Loucy (cell line): ENCODE data around the gene GUF1.

Experiments used
- H2AFZ ChIP-seq: fragments of 200-600 bp; sonication (generic); 2 replicates; pipeline ENCODE4 v1.6.0; 2016; ENCODE audit warnings: antibody characterized with exemption, mild to moderate bottlenecking, low read length, moderate library complexity
- H3F3A ChIP-seq: fragments of 200-600 bp; 2 replicates; pipeline ENCODE4 v1.6.0; 2016; ENCODE audit warnings: antibody characterized with exemption, low read depth, mild to moderate bottlenecking
- H3K27me3 ChIP-seq: fragments of 200-600 bp; sonication (generic); 2 replicates; pipeline ENCODE4 v1.6.1; 2014; ENCODE audit warnings: low read length, mild to moderate bottlenecking; ENCODE audit not compliant: insufficient read depth, poor library complexity, severe bottlenecking
- H3K36me3 ChIP-seq: fragments of 200-600 bp; sonication (generic); 2 replicates; pipeline ENCODE4 v1.6.1; 2016; ENCODE audit warnings: low read length; ENCODE audit not compliant: insufficient read depth
- H3K4me1 ChIP-seq: fragments of 200-600 bp; sonication (generic); 2 replicates; pipeline ENCODE4 v1.5.1; 2014; ENCODE audit warnings: low read length, mild to moderate bottlenecking; ENCODE audit not compliant: insufficient read depth, poor library complexity, severe bottlenecking
- H3K4me2 ChIP-seq: fragments of 200-600 bp; sonication (generic); 2 replicates; pipeline ENCODE4 v1.6.0; 2014; ENCODE audit warnings: antibody characterized with exemption, low read length, low read depth, mild to moderate bottlenecking; ENCODE audit not compliant: poor library complexity, severe bottlenecking
- H3K4me3 ChIP-seq: fragments of 200-600 bp; sonication (generic); 2 replicates; pipeline ENCODE4 v1.5.1; 2014; ENCODE audit warnings: low read length, mild to moderate bottlenecking, mixed read lengths; ENCODE audit not compliant: poor library complexity, severe bottlenecking
- H3K79me2 ChIP-seq: fragments of 200-600 bp; sonication (generic); 2 replicates; pipeline ENCODE4 v1.6.1; 2014; ENCODE audit warnings: low read length; ENCODE audit not compliant: insufficient read depth
- H3K9ac ChIP-seq: fragments of 200-600 bp; sonication (generic); 2 replicates; pipeline ENCODE4 v1.6.0; 2014; ENCODE audit warnings: mild to moderate bottlenecking, low read depth, low read length, moderate library complexity; ENCODE audit not compliant: poor library complexity, severe bottlenecking
- H3K9me2 ChIP-seq: fragments of 200-600 bp; sonication (generic); replicated peaks from 2 replicates; pipeline ENCODE4 v1.6.1; 2016; ENCODE audit warnings: low read depth, low read length, mixed read lengths
- H3K9me3 ChIP-seq: fragments of 200-600 bp; sonication (generic); 2 replicates; pipeline ENCODE4 v1.6.1; 2014; ENCODE audit warnings: mild to moderate bottlenecking, antibody characterized with exemption, low read length, low read depth; ENCODE audit not compliant: insufficient read depth
- H4K20me1 ChIP-seq: fragments of 200-600 bp; sonication (generic); 2 replicates; pipeline ENCODE4 v1.6.0; 2014; ENCODE audit warnings: antibody characterized with exemption, low read length, mild to moderate bottlenecking; ENCODE audit not compliant: insufficient read depth, poor library complexity, severe bottlenecking
- EZH2phosphoT487 ChIP-seq: fragments of 200-600 bp; IDR thresholded peaks from 2 replicates; pipeline ENCODE4 v1.6.1; 2018; ENCODE audit warnings: antibody characterized with exemption, mild to moderate bottlenecking, moderate library complexity, borderline replicate concordance
- TF ChIP-seq, protein P1 (sequence below): fragments of 200-600 bp; sonication (generic); conservative IDR thresholded peaks from 2 replicates; pipeline ENCODE4 v1.5.1; 2014; ENCODE audit warnings: mild to moderate bottlenecking, antibody characterized with exemption, low read length

Gene GUF1

DNA sequence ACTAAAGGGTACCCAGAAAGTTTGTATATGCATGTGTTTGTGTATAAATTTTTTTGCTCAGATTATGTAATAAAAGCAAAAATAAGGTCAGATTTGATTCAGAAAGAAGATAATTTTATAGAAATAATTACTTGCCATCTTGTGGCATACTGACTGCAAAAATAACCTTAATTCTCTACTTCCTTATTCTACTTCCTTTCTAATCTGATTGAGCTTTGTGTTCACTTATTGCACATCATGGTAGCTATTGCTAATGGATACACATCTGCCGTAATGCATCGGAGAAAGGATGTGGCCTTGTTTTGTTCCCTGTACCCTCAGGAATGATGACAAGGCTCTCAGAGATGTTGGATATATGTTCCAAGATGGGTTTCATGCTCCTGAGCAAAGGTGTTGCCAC lies 58.7 kb downstream of the GUF1 start:
- H3K36me3 ChIP-seq: no peaks in the 10 kb centered on the region
- no peaks in the 10 kb centered on the region for H3F3A ChIP-seq
- no peak for TF ChIP-seq EZH2phosphoT487
- TF ChIP-seq, protein P1, sequence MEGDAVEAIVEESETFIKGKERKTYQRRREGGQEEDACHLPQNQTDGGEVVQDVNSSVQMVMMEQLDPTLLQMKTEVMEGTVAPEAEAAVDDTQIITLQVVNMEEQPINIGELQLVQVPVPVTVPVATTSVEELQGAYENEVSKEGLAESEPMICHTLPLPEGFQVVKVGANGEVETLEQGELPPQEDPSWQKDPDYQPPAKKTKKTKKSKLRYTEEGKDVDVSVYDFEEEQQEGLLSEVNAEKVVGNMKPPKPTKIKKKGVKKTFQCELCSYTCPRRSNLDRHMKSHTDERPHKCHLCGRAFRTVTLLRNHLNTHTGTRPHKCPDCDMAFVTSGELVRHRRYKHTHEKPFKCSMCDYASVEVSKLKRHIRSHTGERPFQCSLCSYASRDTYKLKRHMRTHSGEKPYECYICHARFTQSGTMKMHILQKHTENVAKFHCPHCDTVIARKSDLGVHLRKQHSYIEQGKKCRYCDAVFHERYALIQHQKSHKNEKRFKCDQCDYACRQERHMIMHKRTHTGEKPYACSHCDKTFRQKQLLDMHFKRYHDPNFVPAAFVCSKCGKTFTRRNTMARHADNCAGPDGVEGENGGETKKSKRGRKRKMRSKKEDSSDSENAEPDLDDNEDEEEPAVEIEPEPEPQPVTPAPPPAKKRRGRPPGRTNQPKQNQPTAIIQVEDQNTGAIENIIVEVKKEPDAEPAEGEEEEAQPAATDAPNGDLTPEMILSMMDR: no peak
- peaks cover 41% of the 10 kb centered on the region for H3K27me3 ChIP-seq
- no peaks in the 10 kb centered on the region for H3K9me3 ChIP-seq
- no peak overlapping the region for H2AFZ ChIP-seq
- H3K9me2 ChIP-seq: no peaks in the 10 kb centered on the region
- H3K4me1 ChIP-seq: no peaks in the 10 kb centered on the region
- no peaks in the 10 kb centered on the region for H3K79me2 ChIP-seq
- H3K4me2 ChIP-seq: no peak overlapping the region
- no peaks in the 10 kb centered on the region for H4K20me1 ChIP-seq
- no peak overlapping the region for H3K9ac ChIP-seq
- no peak overlapping the region for H3K4me3 ChIP-seq

DNA sequence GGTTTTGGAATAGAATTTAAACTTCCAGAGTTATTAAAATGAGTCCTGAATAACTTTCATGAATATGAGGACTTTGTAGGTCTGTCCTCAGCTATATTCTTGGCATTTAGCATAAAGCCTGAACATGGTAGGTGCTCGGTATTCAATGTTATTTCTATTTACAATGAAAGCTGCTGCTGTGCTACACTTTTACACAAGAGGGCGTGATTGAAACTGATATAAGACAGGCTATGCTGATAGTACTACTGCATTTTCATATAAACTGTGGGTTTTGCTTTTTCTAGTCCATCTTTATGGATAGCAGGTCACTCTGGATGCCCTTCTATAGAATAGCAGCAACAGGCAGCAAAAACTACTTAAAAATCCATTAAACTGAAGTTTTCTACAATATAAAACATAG lies 60.4 kb downstream of the GUF1 start:
- no peak overlapping the region for H3K4me2 ChIP-seq
- no peaks in the 10 kb centered on the region for H3K36me3 ChIP-seq
- no peak overlapping the region for H3K9ac ChIP-seq
- TF ChIP-seq, protein P1: peak; percentile 73
- no peak for TF ChIP-seq EZH2phosphoT487
- no peaks in the 10 kb centered on the region for H3K4me1 ChIP-seq
- H3K9me2 ChIP-seq: no peaks in the 10 kb centered on the region
- peaks cover 24% of the 10 kb centered on the region for H3K27me3 ChIP-seq
- no peaks in the 10 kb centered on the region for H3K79me2 ChIP-seq
- no peak overlapping the region for H3K4me3 ChIP-seq
- H3F3A ChIP-seq: no peaks in the 10 kb centered on the region
- no peaks in the 10 kb centered on the region for H4K20me1 ChIP-seq
- no peaks in the 10 kb centered on the region for H3K9me3 ChIP-seq
- no peak overlapping the region for H2AFZ ChIP-seq

DNA sequence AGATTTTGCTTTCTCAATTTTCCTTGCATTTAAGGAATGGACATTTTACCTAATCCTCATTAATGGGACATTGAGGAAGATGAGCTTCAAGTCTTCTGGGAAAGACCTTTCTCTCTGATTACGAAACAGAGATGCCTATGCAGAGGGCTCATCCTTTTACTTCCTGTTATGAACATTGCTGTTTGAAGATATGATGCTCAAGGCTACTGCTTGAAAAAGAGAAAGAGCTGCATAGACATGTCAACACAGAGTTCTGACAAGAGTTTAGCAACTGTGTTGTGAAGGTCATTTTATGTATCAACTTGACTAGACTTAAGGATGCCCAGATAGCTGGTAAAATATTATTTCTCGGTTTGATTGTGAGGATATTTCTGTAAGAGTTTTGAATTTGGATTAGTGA lies 62.0 kb downstream of the GUF1 start:
- no peaks in the 10 kb centered on the region for H3K36me3 ChIP-seq
- H3F3A ChIP-seq: no peaks in the 10 kb centered on the region
- H3K4me1 ChIP-seq: no peaks in the 10 kb centered on the region
- H3K4me2 ChIP-seq: no peak overlapping the region
- no peaks in the 10 kb centered on the region for H3K9me2 ChIP-seq
- H3K79me2 ChIP-seq: no peaks in the 10 kb centered on the region
- H3K9me3 ChIP-seq: no peaks in the 10 kb centered on the region
- H4K20me1 ChIP-seq: no peaks in the 10 kb centered on the region
- H3K9ac ChIP-seq: no peak overlapping the region
- H3K4me3 ChIP-seq: no peak overlapping the region
- TF ChIP-seq, protein P1: no peak
- TF ChIP-seq EZH2phosphoT487: no peak
- H2AFZ ChIP-seq: no peak overlapping the region
- peaks cover 8% of the 10 kb centered on the region for H3K27me3 ChIP-seq
